HepG2 (cell line): Measurements from ENCODE around the gene SLC39A2. TPM values are rescaled to one million over a fixed set of nuclear protein-coding genes. Genes with fewer than 3 reads are reported as not detected.

ENCODE experiments used
- HMGA1 ChIP-seq: sonication (generic); formaldehyde crosslinking; conservative IDR thresholded peaks from 2 replicates; pipeline ENCODE4 v1.4.0; 2020; ENCODE audit warnings: missing genetic modification reagents
- WIZ ChIP-seq: sonication (generic); formaldehyde crosslinking; IDR thresholded peaks from 2 replicates; pipeline ENCODE4 v1.5.1; 2020; ENCODE audit warnings: mild to moderate bottlenecking, missing genetic modification reagents
- ZNF260 ChIP-seq: sonication (generic); formaldehyde crosslinking; IDR thresholded peaks from 2 replicates; pipeline ENCODE4 v1.4.0; 2020; ENCODE audit warnings: missing genetic modification reagents, low read depth, mild to moderate bottlenecking, borderline replicate concordance
- ZNF550 ChIP-seq: sonication (generic); formaldehyde crosslinking; IDR thresholded peaks from 2 replicates; pipeline ENCODE4 v1.4.0; 2020; ENCODE audit warnings: mild to moderate bottlenecking, missing genetic modification reagents, borderline replicate concordance
- ZNF614 ChIP-seq: IDR thresholded peaks from 2 replicates; pipeline ENCODE4 v1.6.1; 2018; ENCODE audit warnings: missing biosample characterization, missing genetic modification reagents, inconsistent platforms, borderline replicate concordance
- ZNF839 ChIP-seq: sonication (generic); formaldehyde crosslinking; IDR thresholded peaks from 2 replicates; pipeline ENCODE4 v1.4.0; 2020; ENCODE audit warnings: missing genetic modification reagents, mild to moderate bottlenecking, borderline replicate concordance
- polyA plus RNA-seq, 8 experiments: library from polyadenylated mRNA; depleted of rRNA in 3 of 8; stranded (reverse) in 7 of 8; unstranded in 1 of 8; fragments of >200 nt; fragmentation: Illumina TruSeq in 4 of 8; extraction: Trizol in 4 of 8; gene quantifications; 2 replicates each; pipeline versions ENCODE4 v1.2.1 to v1.2.3, GENCODE V29; 2011 to 2016; ENCODE audit warnings: low read depth in 4 of 8, missing spikeins in 1 of 8, mixed read lengths in 1 of 8; ENCODE audit not compliant: insufficient read depth in 1 of 8
- total RNA-seq, 5 experiments: library from RNA; depleted of rRNA; stranded (reverse); fragments of >200 nt; fragmentation: Illumina TruSeq; extraction: Trizol; gene quantifications; 2 replicates each; pipeline ENCODE4 v1.2.3, GENCODE V29; 2016; ENCODE audit warnings: low read depth in 1 of 5
- TF ChIP-seq, protein P1 (sequence below): IDR thresholded peaks from 2 replicates; pipeline ENCODE4 v1.6.1; 2016
- TF ChIP-seq, protein P2 (sequence below): sonication (generic); formaldehyde crosslinking; IDR thresholded peaks from 2 replicates; pipeline ENCODE4 v1.4.0; 2020; ENCODE audit warnings: missing genetic modification reagents
- TF ChIP-seq, protein P3 (sequence below), 2 experiments: sonication (generic) in 1 of 2; formaldehyde crosslinking in 1 of 2; IDR thresholded peaks; 2 replicates each; pipeline versions ENCODE4 v1.5.1 to v1.6.1; 2011 to 2020; ENCODE audit warnings: borderline replicate concordance in 1 of 2, low read depth in 1 of 2, low read length in 1 of 2, mild to moderate bottlenecking in 1 of 2, missing genetic modification reagents in 1 of 2, moderate library complexity in 1 of 2
- TF ChIP-seq, protein P4 (sequence below): IDR thresholded peaks from 2 replicates; pipeline ENCODE4 v1.4.0; 2020; ENCODE audit warnings: mild to moderate bottlenecking, missing genetic modification reagents
- TF ChIP-seq, protein P5 (sequence below): sonication (generic); formaldehyde crosslinking; IDR thresholded peaks from 2 replicates; pipeline ENCODE4 v1.4.0; 2020; ENCODE audit warnings: missing genetic modification reagents, borderline replicate concordance
- TF ChIP-seq, protein P6 (sequence below): sonication (generic); formaldehyde crosslinking; IDR thresholded peaks from 2 replicates; pipeline ENCODE4 v1.5.0; 2020; ENCODE audit warnings: missing genetic modification reagents
- TF ChIP-seq, protein P7 (sequence below): sonication (generic); formaldehyde crosslinking; IDR thresholded peaks from 2 replicates; pipeline ENCODE4 v1.4.0; 2020; ENCODE audit warnings: missing genetic modification reagents

The SLC39A2 gene
- total and polyA plus RNA-seq, 2 of the 13 experiments (the other 11 are each of a cell fraction or from before 2014, with no cell fraction given), result 0.08 to 0.11 TPM

DNA sequence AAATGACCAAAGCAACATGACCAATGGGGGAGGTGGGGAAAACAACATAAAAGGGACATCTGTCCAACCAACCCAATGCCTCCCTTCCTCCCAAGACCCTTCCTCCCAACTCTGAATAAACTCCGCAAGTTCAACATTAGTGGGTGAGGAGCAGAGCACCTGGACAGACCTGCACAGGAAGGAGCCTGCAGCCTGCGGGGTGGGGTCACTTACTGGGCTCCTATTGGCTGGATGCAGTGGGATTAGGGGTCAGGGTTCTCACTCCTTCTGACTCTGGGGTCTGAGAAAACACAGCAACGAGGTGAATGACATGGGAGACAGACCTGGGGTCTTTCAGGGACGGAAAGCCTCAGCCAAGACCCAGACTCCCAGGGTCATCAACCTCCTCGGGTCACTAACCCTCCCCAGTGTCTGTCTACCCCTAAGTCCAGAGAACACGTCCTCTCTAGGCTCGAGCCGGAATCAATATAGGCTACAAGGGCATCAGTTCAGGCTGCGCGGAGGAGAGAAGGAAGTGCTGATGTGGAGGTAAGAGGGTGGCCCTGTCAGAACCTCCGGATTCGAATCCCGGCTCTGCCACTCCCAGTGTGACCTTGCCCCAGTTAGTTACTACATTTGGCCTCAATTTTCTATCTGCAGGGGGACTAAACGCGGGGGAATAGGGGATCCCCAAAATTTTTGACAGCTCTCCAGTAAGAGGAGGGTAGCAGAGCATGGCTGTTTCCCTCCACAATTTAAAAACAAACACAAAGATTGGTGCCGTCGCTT is 24.9 kb downstream of the SLC39A2 start (continued):
- TF ChIP-seq, protein P1, sequence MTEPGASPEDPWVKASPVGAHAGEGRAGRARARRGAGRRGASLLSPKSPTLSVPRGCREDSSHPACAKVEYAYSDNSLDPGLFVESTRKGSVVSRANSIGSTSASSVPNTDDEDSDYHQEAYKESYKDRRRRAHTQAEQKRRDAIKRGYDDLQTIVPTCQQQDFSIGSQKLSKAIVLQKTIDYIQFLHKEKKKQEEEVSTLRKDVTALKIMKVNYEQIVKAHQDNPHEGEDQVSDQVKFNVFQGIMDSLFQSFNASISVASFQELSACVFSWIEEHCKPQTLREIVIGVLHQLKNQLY, result no peak
- TF ChIP-seq, protein P2, sequence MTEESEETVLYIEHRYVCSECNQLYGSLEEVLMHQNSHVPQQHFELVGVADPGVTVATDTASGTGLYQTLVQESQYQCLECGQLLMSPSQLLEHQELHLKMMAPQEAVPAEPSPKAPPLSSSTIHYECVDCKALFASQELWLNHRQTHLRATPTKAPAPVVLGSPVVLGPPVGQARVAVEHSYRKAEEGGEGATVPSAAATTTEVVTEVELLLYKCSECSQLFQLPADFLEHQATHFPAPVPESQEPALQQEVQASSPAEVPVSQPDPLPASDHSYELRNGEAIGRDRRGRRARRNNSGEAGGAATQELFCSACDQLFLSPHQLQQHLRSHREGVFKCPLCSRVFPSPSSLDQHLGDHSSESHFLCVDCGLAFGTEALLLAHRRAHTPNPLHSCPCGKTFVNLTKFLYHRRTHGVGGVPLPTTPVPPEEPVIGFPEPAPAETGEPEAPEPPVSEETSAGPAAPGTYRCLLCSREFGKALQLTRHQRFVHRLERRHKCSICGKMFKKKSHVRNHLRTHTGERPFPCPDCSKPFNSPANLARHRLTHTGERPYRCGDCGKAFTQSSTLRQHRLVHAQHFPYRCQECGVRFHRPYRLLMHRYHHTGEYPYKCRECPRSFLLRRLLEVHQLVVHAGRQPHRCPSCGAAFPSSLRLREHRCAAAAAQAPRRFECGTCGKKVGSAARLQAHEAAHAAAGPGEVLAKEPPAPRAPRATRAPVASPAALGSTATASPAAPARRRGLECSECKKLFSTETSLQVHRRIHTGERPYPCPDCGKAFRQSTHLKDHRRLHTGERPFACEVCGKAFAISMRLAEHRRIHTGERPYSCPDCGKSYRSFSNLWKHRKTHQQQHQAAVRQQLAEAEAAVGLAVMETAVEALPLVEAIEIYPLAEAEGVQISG (CRISPR knock-in tag), result peak; percentile 89
- TF ChIP-seq, protein P3, sequence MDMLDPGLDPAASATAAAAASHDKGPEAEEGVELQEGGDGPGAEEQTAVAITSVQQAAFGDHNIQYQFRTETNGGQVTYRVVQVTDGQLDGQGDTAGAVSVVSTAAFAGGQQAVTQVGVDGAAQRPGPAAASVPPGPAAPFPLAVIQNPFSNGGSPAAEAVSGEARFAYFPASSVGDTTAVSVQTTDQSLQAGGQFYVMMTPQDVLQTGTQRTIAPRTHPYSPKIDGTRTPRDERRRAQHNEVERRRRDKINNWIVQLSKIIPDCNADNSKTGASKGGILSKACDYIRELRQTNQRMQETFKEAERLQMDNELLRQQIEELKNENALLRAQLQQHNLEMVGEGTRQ (IDR thresholded peaks at IDR 0.05; ENCODE audit: low read depth, low read length), result no peak
- TF ChIP-seq, protein P3 (CRISPR knock-in tag; IDR thresholded peaks at IDR 0.05; ENCODE audit: borderline replicate concordance), result no peak
- no peak for TF ChIP-seq ZNF260
- TF ChIP-seq WIZ, result 0 out of 2 replicates have a peak, but pooled peaks have one; percentile 67
- TF ChIP-seq, protein P4, sequence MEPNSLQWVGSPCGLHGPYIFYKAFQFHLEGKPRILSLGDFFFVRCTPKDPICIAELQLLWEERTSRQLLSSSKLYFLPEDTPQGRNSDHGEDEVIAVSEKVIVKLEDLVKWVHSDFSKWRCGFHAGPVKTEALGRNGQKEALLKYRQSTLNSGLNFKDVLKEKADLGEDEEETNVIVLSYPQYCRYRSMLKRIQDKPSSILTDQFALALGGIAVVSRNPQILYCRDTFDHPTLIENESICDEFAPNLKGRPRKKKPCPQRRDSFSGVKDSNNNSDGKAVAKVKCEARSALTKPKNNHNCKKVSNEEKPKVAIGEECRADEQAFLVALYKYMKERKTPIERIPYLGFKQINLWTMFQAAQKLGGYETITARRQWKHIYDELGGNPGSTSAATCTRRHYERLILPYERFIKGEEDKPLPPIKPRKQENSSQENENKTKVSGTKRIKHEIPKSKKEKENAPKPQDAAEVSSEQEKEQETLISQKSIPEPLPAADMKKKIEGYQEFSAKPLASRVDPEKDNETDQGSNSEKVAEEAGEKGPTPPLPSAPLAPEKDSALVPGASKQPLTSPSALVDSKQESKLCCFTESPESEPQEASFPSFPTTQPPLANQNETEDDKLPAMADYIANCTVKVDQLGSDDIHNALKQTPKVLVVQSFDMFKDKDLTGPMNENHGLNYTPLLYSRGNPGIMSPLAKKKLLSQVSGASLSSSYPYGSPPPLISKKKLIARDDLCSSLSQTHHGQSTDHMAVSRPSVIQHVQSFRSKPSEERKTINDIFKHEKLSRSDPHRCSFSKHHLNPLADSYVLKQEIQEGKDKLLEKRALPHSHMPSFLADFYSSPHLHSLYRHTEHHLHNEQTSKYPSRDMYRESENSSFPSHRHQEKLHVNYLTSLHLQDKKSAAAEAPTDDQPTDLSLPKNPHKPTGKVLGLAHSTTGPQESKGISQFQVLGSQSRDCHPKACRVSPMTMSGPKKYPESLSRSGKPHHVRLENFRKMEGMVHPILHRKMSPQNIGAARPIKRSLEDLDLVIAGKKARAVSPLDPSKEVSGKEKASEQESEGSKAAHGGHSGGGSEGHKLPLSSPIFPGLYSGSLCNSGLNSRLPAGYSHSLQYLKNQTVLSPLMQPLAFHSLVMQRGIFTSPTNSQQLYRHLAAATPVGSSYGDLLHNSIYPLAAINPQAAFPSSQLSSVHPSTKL (CRISPR knock-in tag), result peak; percentile 14; the same call in 1 of the 2 replicates
- TF ChIP-seq ZNF550, result no peak
- TF ChIP-seq ZNF614 (CRISPR knock-in tag), result no peak
- no peak for TF ChIP-seq ZNF839 (CRISPR knock-in tag)
- TF ChIP-seq, protein P5, sequence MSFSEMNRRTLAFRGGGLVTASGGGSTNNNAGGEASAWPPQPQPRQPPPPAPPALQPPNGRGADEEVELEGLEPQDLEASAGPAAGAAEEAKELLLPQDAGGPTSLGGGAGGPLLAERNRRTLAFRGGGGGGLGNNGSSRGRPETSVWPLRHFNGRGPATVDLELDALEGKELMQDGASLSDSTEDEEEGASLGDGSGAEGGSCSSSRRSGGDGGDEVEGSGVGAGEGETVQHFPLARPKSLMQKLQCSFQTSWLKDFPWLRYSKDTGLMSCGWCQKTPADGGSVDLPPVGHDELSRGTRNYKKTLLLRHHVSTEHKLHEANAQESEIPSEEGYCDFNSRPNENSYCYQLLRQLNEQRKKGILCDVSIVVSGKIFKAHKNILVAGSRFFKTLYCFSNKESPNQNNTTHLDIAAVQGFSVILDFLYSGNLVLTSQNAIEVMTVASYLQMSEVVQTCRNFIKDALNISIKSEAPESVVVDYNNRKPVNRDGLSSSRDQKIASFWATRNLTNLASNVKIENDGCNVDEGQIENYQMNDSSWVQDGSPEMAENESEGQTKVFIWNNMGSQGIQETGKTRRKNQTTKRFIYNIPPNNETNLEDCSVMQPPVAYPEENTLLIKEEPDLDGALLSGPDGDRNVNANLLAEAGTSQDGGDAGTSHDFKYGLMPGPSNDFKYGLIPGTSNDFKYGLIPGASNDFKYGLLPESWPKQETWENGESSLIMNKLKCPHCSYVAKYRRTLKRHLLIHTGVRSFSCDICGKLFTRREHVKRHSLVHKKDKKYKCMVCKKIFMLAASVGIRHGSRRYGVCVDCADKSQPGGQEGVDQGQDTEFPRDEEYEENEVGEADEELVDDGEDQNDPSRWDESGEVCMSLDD (CRISPR knock-in tag), result no peak
- TF ChIP-seq, protein P6, sequence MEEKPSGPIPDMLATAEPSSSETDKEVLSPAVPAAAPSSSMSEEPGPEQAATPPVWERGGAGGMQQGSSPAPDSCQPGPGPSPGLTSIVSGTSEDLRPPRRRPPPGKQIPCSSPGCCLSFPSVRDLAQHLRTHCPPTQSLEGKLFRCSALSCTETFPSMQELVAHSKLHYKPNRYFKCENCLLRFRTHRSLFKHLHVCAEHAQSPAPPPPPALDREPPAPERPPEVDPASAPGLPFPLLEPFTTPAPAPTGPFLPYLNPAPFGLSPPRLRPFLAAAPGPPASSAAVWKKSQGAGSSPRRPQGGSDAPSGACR (CRISPR knock-in tag), result peak; percentile 22; the same call in 1 of the 2 replicates
- TF ChIP-seq, protein P7, sequence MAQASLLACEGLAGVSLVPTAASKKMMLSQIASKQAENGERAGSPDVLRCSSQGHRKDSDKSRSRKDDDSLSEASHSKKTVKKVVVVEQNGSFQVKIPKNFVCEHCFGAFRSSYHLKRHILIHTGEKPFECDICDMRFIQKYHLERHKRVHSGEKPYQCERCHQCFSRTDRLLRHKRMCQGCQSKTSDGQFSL (CRISPR knock-in tag), result peak; percentile 3; the same call in 1 of the 2 replicates
- TF ChIP-seq HMGA1, result no peak
